ENCODE results near the gene DIAPH2.

Gene DIAPH2

GRCh38 chrX:96700625-96701024, 16.0 kb downstream of the DIAPH2 start:
- H3K4me3 ChIP-seq (replicated peaks; ENCODE audit: low read depth, low read length) = no peak overlapping the region
- TF ChIP-seq CTCF (IDR thresholded peaks at IDR 0.05; ENCODE audit: low read depth, low read length, missing control alignments) = no peak
- no peak for DNase-seq (ENCODE audit: extremely low read depth, low read depth)

- DNase-seq (ENCODE audit: extremely low read depth, low read depth) = no peak
- TF ChIP-seq CTCF (IDR thresholded peaks at IDR 0.05; ENCODE audit: low read depth, low read length, missing control alignments) = no peak
- no peak overlapping the region for H3K4me3 ChIP-seq (replicated peaks; ENCODE audit: low read depth, low read length)
These were observed 18.7 kb downstream of the DIAPH2 start for GRCh38 chrX:96703379-96703778.

- no peak for TF ChIP-seq CTCF (IDR thresholded peaks at IDR 0.05; ENCODE audit: low read depth, low read length, missing control alignments)
- DNase-seq (ENCODE audit: extremely low read depth, low read depth) = no peak
- no peak overlapping the region for H3K4me3 ChIP-seq (replicated peaks; ENCODE audit: low read depth, low read length)
These were observed 19.2 kb downstream of the DIAPH2 start for GRCh38 chrX:96703816-96704215.

GRCh38 chrX:96704629-96705028, 20.0 kb downstream of the DIAPH2 start:
- TF ChIP-seq CTCF (IDR thresholded peaks at IDR 0.05; ENCODE audit: low read depth, low read length, missing control alignments) = no peak
- no peak for DNase-seq (ENCODE audit: extremely low read depth, low read depth)
- H3K4me3 ChIP-seq (replicated peaks; ENCODE audit: low read depth, low read length) = no peak overlapping the region

GRCh38 chrX:96705905-96706304, 21.3 kb downstream of the DIAPH2 start:
- no peak for DNase-seq (ENCODE audit: extremely low read depth, low read depth)
- no peak for TF ChIP-seq CTCF (IDR thresholded peaks at IDR 0.05; ENCODE audit: low read depth, low read length, missing control alignments)
- H3K4me3 ChIP-seq (replicated peaks; ENCODE audit: low read depth, low read length) = no peak overlapping the region

GRCh38 chrX:96707804-96708203, 23.2 kb downstream of the DIAPH2 start:
- TF ChIP-seq CTCF (IDR thresholded peaks at IDR 0.05; ENCODE audit: low read depth, low read length, missing control alignments) = no peak
- H3K4me3 ChIP-seq (replicated peaks; ENCODE audit: low read depth, low read length) = no peak overlapping the region
- DNase-seq (ENCODE audit: extremely low read depth, low read depth) = no peak

GRCh38 chrX:96710031-96710430, 25.4 kb downstream of the DIAPH2 start:
- no peak for TF ChIP-seq CTCF (IDR thresholded peaks at IDR 0.05; ENCODE audit: low read depth, low read length, missing control alignments)
- H3K4me3 ChIP-seq (replicated peaks; ENCODE audit: low read depth, low read length) = no peak overlapping the region
- DNase-seq (ENCODE audit: extremely low read depth, low read depth) = no peak

Data from HFF-Myc (cell line).